GM21786 (cell line): ENCODE measurements around the gene SMTNL1.

ENCODE experiments used
- ATAC-seq: cut with Tn5 transposase; IDR thresholded peaks from one replicate; pipeline ENCODE4 v1.9.1; 2021; ENCODE audit not compliant: unreplicated experiment

The SMTNL1 gene

GRCh38 chr11:57586711-57587245 lies 49.4 kb downstream of the SMTNL1 start:
- ATAC-seq: no peak

GRCh38 chr11:57588046-57588710 lies 50.8 kb downstream of the SMTNL1 start:
- ATAC-seq: no peak

- ATAC-seq: no peak
These were observed 59.0 kb downstream of the SMTNL1 start for GRCh38 chr11:57596266-57596885.

- ATAC-seq: no peak
These were observed 60.1 kb downstream of the SMTNL1 start, which contains the start of gene SERPING1 for GRCh38 chr11:57597461-57597915. Gene SERPING1 (plus strand): TSS chr11:57597685. CDS start chr11:57598271, 586 bp downstream.

- ATAC-seq: no peak
These were observed 60.8 kb downstream of the SMTNL1 start for GRCh38 chr11:57597916-57598830.

GRCh38 chr11:57598831-57599155 lies 61.4 kb downstream of the SMTNL1 start:
- no peak for ATAC-seq

- no peak for ATAC-seq
These were observed 62.0 kb downstream of the SMTNL1 start for GRCh38 chr11:57599381-57599780.
